GM18499 (cell line): ENCODE measurements around the gene C3orf22.

Source experiments
- ATAC-seq: cut with Tn5 transposase; IDR thresholded peaks from one replicate; pipeline ENCODE4 v1.9.1; 2021; ENCODE audit warnings: moderate number of reproducible peaks; ENCODE audit not compliant: insufficient read depth, unreplicated experiment

Gene C3orf22

GRCh38 chr3:126557415-126557745 lies 1.4 kb downstream of the C3orf22 start:
- no peak for ATAC-seq

GRCh38 chr3:126556637-126557414 lies 1.9 kb downstream of the C3orf22 start:
- no peak for ATAC-seq

- ATAC-seq, result no peak
These were observed 2.7 kb downstream of the C3orf22 start for GRCh38 chr3:126555795-126556636.

- ATAC-seq, result no peak
These were observed 3.9 kb downstream of the C3orf22 start for GRCh38 chr3:126554560-126555525.

- ATAC-seq, result no peak
These were observed 5.2 kb downstream of the C3orf22 start for GRCh38 chr3:126553284-126554084.

GRCh38 chr3:126552688-126553283 lies 5.9 kb downstream of the C3orf22 start:
- no peak for ATAC-seq

- ATAC-seq, result no peak
These were observed 6.7 kb downstream of the C3orf22 start for GRCh38 chr3:126551839-126552687.

GRCh38 chr3:126551121-126551838 lies 7.5 kb downstream of the C3orf22 start:
- no peak for ATAC-seq

GRCh38 chr3:126550488-126551051 lies 8.2 kb downstream of the C3orf22 start:
- no peak for ATAC-seq

GRCh38 chr3:126549861-126550487 lies 8.8 kb downstream of the C3orf22 start:
- no peak for ATAC-seq

- ATAC-seq, result no peak
These were observed 9.9 kb downstream of the C3orf22 start for GRCh38 chr3:126548556-126549466.

GRCh38 chr3:126547721-126548120 lies 11.0 kb downstream of the C3orf22 start:
- ATAC-seq, result no peak

- ATAC-seq, result no peak
These were observed 12.0 kb downstream of the C3orf22 start for GRCh38 chr3:126546549-126547239.

GRCh38 chr3:126546013-126546412 lies 12.7 kb downstream of the C3orf22 start:
- no peak for ATAC-seq

GRCh38 chr3:126545544-126545943 lies 13.2 kb downstream of the C3orf22 start:
- ATAC-seq, result no peak
